Liver (tissue), 9 donors: Measurements from ENCODE around the gene SESN1. TPM values are rescaled to one million over a fixed set of nuclear protein-coding genes. Genes with fewer than 3 reads are reported as not detected.

Source experiments
- DNase-seq: peaks from one replicate; pipeline ENCODE4 v3.0.0-alpha.2; 2017; ENCODE audit warnings: low spot score
- H3K27ac ChIP-seq, 2 donors: one replicate each; pipeline ENCODE4 v1.7.0; 2013; ENCODE audit warnings: inconsistent platforms in 2 of 2, low read length in 2 of 2, control low read depth in 1 of 2, low read depth in 1 of 2, mild to moderate bottlenecking in 1 of 2
- H3K27me3 ChIP-seq, 4 donors: one replicate each; pipeline versions ENCODE4 v1.6.1 to v1.7.0; 2013; ENCODE audit warnings: low read length in 3 of 4, inconsistent platforms in 1 of 4, mild to moderate bottlenecking in 1 of 4, moderate library complexity in 1 of 4; ENCODE audit not compliant: control insufficient read depth in 4 of 4, insufficient read depth in 4 of 4
- H3K36me3 ChIP-seq, 4 donors: one replicate each; pipeline versions ENCODE4 v1.6.1 to v1.7.0; 2013; ENCODE audit warnings: low read length in 3 of 4, mild to moderate bottlenecking in 3 of 4, low read depth in 1 of 4, moderate library complexity in 1 of 4; ENCODE audit not compliant: control insufficient read depth in 4 of 4, insufficient read depth in 3 of 4
- H3K4me1 ChIP-seq, 4 donors: one replicate each; pipeline versions ENCODE4 v1.6.1 to v1.7.0; 2013; ENCODE audit warnings: low read length in 3 of 4, mild to moderate bottlenecking in 3 of 4, moderate library complexity in 1 of 4; ENCODE audit not compliant: control insufficient read depth in 4 of 4, insufficient read depth in 4 of 4
- H3K4me3 ChIP-seq, 3 donors: one replicate each; pipeline versions ENCODE4 v1.6.1 to v1.7.0; 2013; ENCODE audit warnings: low read length in 3 of 3, control low read depth in 1 of 3, low read depth in 1 of 3, mild to moderate bottlenecking in 1 of 3
- H3K9ac ChIP-seq, 2 donors: one replicate each; pipeline ENCODE4 v1.7.0; 2013; ENCODE audit warnings: low read length in 2 of 2, mild to moderate bottlenecking in 2 of 2, moderate library complexity in 2 of 2, control low read depth in 1 of 2, low read depth in 1 of 2
- H3K9me3 ChIP-seq, 4 donors: one replicate each; pipeline versions ENCODE4 v1.6.1 to v1.7.0; 2013; ENCODE audit warnings: low read length in 3 of 4; ENCODE audit not compliant: control insufficient read depth in 4 of 4
- EGR1 ChIP-seq, 2 donors: IDR thresholded peaks; 2 replicates each; pipeline ENCODE4 v1.6.1; 2016 to 2018; ENCODE audit warnings: antibody characterized with exemption in 2 of 2, low read depth in 2 of 2
- FOXA2 ChIP-seq: IDR thresholded peaks from 2 replicates; pipeline ENCODE4 v1.6.1; 2016; ENCODE audit warnings: antibody characterized with exemption
- HNF4A ChIP-seq, 2 donors: conservative IDR thresholded peaks; 2 replicates each; pipeline ENCODE4 v1.6.1; 2016; ENCODE audit warnings: antibody characterized with exemption in 2 of 2, mild to moderate bottlenecking in 2 of 2
- RXRA ChIP-seq, 2 donors: IDR thresholded peaks; 2 replicates each; pipeline ENCODE4 v1.6.1; 2017 to 2018; ENCODE audit warnings: antibody characterized with exemption in 2 of 2, mild to moderate bottlenecking in 1 of 2
- SP1 ChIP-seq: IDR thresholded peaks from 2 replicates; pipeline ENCODE4 v1.6.1; 2018; ENCODE audit warnings: antibody characterized with exemption, mild to moderate bottlenecking
- TAF1 ChIP-seq: conservative IDR thresholded peaks from 2 replicates; pipeline ENCODE4 v1.6.1; 2016; ENCODE audit warnings: antibody characterized with exemption, mild to moderate bottlenecking
- WGBS: extraction: QIAGEN DNeasy Blood & Tissue Kit; methylation state at CpG from one replicate; pipeline ENCODE4 v1.1.7; 2013; 5-methylcytosine and 5-hydroxymethylcytosine counted together
- polyA plus RNA-seq, 2 donors: library from polyadenylated mRNA; stranded (reverse) in 1 of 2; unstranded in 1 of 2; fragments of 200-250 nt in 1 of 2; fragments of >200 nt in 1 of 2; fragmentation: Nextera tagmentation in 1 of 2; extraction: Ambion mirVana in 1 of 2; gene quantifications; one replicate each; pipeline versions ENCODE4 v1.2.1 to v1.2.3, GENCODE V29; 2013 to 2015
- total RNA-seq, 2 donors: library from RNA; depleted of rRNA; stranded (reverse); fragments of >200 nt; gene quantifications; one replicate each; pipeline ENCODE4 v1.2.3, GENCODE V29; 2014
- TF ChIP-seq, protein P1 (sequence below): IDR thresholded peaks from 2 replicates; pipeline ENCODE4 v1.6.1; 2016; ENCODE audit warnings: antibody characterized with exemption, mild to moderate bottlenecking
- TF ChIP-seq, protein P2 (sequence below): IDR thresholded peaks from 2 replicates; pipeline ENCODE4 v1.6.1; 2016; ENCODE audit warnings: antibody characterized with exemption
- donor health status: healthy.
- donor health status: healthy.
- donor health status: healthy.
- donor health status: healthy.
- donor health status: healthy.

The SESN1 gene
- total and polyA plus RNA-seq, 4 donors = 6.2 to 17.0 (median 11.0) TPM

DNA sequence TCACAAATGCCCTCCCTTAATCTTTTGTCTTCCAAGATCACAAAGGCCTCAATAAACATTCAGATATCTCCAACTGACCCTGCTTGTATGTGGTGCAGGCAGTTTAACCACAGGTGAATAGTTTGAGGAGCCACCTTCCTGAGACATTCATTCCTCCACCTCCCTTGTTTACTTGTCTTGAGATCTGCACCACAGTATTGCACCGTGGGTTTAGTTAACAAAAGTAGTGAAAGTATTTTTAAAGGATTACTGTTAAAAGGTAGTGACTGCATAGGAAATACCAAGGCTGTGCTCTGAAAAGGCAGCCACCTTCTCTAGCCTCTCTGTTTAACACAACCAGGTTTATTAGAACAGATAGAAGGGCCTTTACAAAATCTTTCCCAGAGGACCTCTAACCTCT, 46.5 kb downstream of the SESN1 start (continued):
- TF ChIP-seq, protein P1, sequence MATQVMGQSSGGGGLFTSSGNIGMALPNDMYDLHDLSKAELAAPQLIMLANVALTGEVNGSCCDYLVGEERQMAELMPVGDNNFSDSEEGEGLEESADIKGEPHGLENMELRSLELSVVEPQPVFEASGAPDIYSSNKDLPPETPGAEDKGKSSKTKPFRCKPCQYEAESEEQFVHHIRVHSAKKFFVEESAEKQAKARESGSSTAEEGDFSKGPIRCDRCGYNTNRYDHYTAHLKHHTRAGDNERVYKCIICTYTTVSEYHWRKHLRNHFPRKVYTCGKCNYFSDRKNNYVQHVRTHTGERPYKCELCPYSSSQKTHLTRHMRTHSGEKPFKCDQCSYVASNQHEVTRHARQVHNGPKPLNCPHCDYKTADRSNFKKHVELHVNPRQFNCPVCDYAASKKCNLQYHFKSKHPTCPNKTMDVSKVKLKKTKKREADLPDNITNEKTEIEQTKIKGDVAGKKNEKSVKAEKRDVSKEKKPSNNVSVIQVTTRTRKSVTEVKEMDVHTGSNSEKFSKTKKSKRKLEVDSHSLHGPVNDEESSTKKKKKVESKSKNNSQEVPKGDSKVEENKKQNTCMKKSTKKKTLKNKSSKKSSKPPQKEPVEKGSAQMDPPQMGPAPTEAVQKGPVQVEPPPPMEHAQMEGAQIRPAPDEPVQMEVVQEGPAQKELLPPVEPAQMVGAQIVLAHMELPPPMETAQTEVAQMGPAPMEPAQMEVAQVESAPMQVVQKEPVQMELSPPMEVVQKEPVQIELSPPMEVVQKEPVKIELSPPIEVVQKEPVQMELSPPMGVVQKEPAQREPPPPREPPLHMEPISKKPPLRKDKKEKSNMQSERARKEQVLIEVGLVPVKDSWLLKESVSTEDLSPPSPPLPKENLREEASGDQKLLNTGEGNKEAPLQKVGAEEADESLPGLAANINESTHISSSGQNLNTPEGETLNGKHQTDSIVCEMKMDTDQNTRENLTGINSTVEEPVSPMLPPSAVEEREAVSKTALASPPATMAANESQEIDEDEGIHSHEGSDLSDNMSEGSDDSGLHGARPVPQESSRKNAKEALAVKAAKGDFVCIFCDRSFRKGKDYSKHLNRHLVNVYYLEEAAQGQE = no peak
- TF ChIP-seq HNF4A (conservative IDR thresholded peaks at IDR 0.05) = no peak
- no peak for TF ChIP-seq RXRA (IDR thresholded peaks at IDR 0.05)
- no peak for TF ChIP-seq TAF1
- TF ChIP-seq EGR1 (IDR thresholded peaks at IDR 0.05; ENCODE audit: low read depth in 2 of 2) = no peak

GRCh38 chr6:109045493-109045892, 49.2 kb downstream of the SESN1 start:
- no peak overlapping the region for H3K27ac ChIP-seq
- WGBS = 98% methylated on average over 1 of the region's 1 CpG
- no peak overlapping the region for H3K4me3 ChIP-seq
- no peaks in the 10 kb centered on the region for H3K9me3 ChIP-seq
- H3K4me1 ChIP-seq = no peaks in the 10 kb centered on the region
- H3K9ac ChIP-seq = no peak overlapping the region
- TF ChIP-seq HNF4A (conservative IDR thresholded peaks at IDR 0.05) (no peak), SP1 (no peak), FOXA2 (no peak)
- TF ChIP-seq, protein P1 = no peak
- H3K36me3 ChIP-seq = no peaks in the 10 kb centered on the region
- DNase-seq = no peak
- H3K27me3 ChIP-seq = no peaks in the 10 kb centered on the region

DNA sequence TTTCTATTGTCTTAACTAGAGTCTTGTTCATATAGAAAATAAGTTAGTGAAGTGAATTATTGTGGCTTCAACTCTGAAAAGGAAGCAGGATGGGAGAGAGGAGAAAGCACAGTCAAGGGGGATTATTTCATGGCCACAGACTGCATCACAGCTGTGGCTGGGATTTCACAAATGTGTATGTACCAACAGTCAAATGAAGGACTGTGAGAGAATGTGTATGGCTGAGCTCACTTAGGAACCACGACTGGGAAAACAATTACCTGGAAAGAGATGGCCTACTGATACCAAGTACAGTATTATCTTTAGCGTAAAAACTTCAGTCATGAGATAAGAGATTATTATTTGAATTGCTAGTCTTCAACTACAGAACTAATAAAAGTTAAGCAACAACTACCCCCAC, 54.9 kb downstream of the SESN1 start:
- WGBS = 65% methylated on average over 2 of the region's 2 CpGs
- H3K9ac ChIP-seq = no peak overlapping the region
- no peaks in the 10 kb centered on the region for H3K36me3 ChIP-seq
- TF ChIP-seq, protein P2, sequence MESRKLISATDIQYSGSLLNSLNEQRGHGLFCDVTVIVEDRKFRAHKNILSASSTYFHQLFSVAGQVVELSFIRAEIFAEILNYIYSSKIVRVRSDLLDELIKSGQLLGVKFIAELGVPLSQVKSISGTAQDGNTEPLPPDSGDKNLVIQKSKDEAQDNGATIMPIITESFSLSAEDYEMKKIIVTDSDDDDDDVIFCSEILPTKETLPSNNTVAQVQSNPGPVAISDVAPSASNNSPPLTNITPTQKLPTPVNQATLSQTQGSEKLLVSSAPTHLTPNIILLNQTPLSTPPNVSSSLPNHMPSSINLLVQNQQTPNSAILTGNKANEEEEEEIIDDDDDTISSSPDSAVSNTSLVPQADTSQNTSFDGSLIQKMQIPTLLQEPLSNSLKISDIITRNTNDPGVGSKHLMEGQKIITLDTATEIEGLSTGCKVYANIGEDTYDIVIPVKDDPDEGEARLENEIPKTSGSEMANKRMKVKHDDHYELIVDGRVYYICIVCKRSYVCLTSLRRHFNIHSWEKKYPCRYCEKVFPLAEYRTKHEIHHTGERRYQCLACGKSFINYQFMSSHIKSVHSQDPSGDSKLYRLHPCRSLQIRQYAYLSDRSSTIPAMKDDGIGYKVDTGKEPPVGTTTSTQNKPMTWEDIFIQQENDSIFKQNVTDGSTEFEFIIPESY = no peak
- no peaks in the 10 kb centered on the region for H3K27me3 ChIP-seq
- H3K4me3 ChIP-seq = no peak overlapping the region
- no peaks in the 10 kb centered on the region for H3K9me3 ChIP-seq
- H3K4me1 ChIP-seq = peaks cover 0 to 2% (median 0%) of the 10 kb centered on the region in 4 donors
- DNase-seq = no peak
- no peak overlapping the region for H3K27ac ChIP-seq
